Ishikawa (cell line): Measurements from ENCODE around the gene SLC12A7.

Source experiments
- CEBPB ChIP-seq: IDR thresholded peaks from 2 replicates; pipeline ENCODE4 v1.6.1; 2012
- CREB1 ChIP-seq: IDR thresholded peaks from 2 replicates; pipeline ENCODE4 v1.6.1; 2012; ENCODE audit warnings: low read depth
- EGR1 ChIP-seq: IDR thresholded peaks from 2 replicates; pipeline ENCODE4 v1.6.1; 2012
- EP300 ChIP-seq: IDR thresholded peaks from 2 replicates; pipeline ENCODE4 v1.6.1; 2012; ENCODE audit warnings: borderline replicate concordance
- FOXM1 ChIP-seq: IDR thresholded peaks from 2 replicates; pipeline ENCODE4 v1.6.1; 2012; ENCODE audit warnings: low read depth, borderline replicate concordance
- NFIC ChIP-seq: IDR thresholded peaks from 2 replicates; pipeline ENCODE4 v1.6.1; 2012
- RAD21 ChIP-seq: IDR thresholded peaks from 2 replicates; pipeline ENCODE4 v1.6.1; 2012; ENCODE audit warnings: low read depth
- REST ChIP-seq: IDR thresholded peaks from 2 replicates; pipeline ENCODE4 v1.6.1; 2012; ENCODE audit warnings: low read depth, mild to moderate bottlenecking
- TAF1 ChIP-seq: IDR thresholded peaks from 2 replicates; pipeline ENCODE4 v1.6.1; 2012; ENCODE audit warnings: low read depth, mild to moderate bottlenecking
- TCF12 ChIP-seq: IDR thresholded peaks from 2 replicates; pipeline ENCODE4 v1.6.1; 2012; ENCODE audit warnings: low read depth
- TEAD4 ChIP-seq: IDR thresholded peaks from 2 replicates; pipeline ENCODE4 v1.6.1; 2012
- YY1 ChIP-seq: IDR thresholded peaks from 2 replicates; pipeline ENCODE4 v1.6.1; 2012; ENCODE audit warnings: low read depth
- TF ChIP-seq, protein P1 (sequence below): IDR thresholded peaks from 2 replicates; pipeline ENCODE4 v1.6.1; 2012

GRCh38 chr5:1143670-1143951 lies 31.7 kb upstream of the SLC12A7 start:
- no peak for TF ChIP-seq TAF1
- no peak for TF ChIP-seq RAD21
- TF ChIP-seq EGR1 = no peak
- no peak for TF ChIP-seq REST
- TF ChIP-seq, protein P1, sequence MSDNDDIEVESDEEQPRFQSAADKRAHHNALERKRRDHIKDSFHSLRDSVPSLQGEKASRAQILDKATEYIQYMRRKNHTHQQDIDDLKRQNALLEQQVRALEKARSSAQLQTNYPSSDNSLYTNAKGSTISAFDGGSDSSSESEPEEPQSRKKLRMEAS = no peak
- no peak for TF ChIP-seq YY1
- TF ChIP-seq TEAD4 = no peak
- no peak for TF ChIP-seq EP300
- no peak for TF ChIP-seq TCF12
- TF ChIP-seq CEBPB = no peak
- no peak for TF ChIP-seq FOXM1
- TF ChIP-seq NFIC = no peak
- TF ChIP-seq CREB1 = no peak
